ENCODE data around the gene NADK2.
"Not testable (repeated sequence)": the region's sequence is repeated elsewhere in the genome, so short reads cannot be mapped to it uniquely, and the experiment has no call there.

The NADK2 gene

GRCh38 chr5:36200513-36200912 lies 41.2 kb downstream of the NADK2 start:
- no peak for TF ChIP-seq CTCF (conservative IDR thresholded peaks at IDR 0.05)

GRCh38 chr5:36199620-36200019 lies 42.1 kb downstream of the NADK2 start:
- H3K27ac ChIP-seq = no peak overlapping the region
- TF ChIP-seq CTCF (conservative IDR thresholded peaks at IDR 0.05) = no peak

More at GRCh38 chr5:36200513-36200912, 41.2 kb downstream of the NADK2 start:
- H3K27ac ChIP-seq = no peak overlapping the region

- not testable (repeated sequence) for H3K27ac ChIP-seq
Observed at GRCh38 chr5:36198783-36199182, 42.9 kb downstream of the NADK2 start.

GRCh38 chr5:36198281-36198680 lies 43.4 kb downstream of the NADK2 start:
- no peak overlapping the region for H3K27ac ChIP-seq
- no peak for TF ChIP-seq CTCF (conservative IDR thresholded peaks at IDR 0.05)

GRCh38 chr5:36193746-36194145 lies 48.0 kb downstream of the NADK2 start:
- no peak for TF ChIP-seq CTCF (conservative IDR thresholded peaks at IDR 0.05)
- peak overlapping the region; percentile 49 for H3K27ac ChIP-seq

GRCh38 chr5:36184408-36184807 lies 57.3 kb downstream of the NADK2 start:
- not testable (repeated sequence) for H3K27ac ChIP-seq

- H3K27ac ChIP-seq = peak overlapping the region; percentile 79
- no peak for TF ChIP-seq CTCF (conservative IDR thresholded peaks at IDR 0.05)
Observed at GRCh38 chr5:36181774-36182173, 60.0 kb downstream of the NADK2 start.

GRCh38 chr5:36180556-36181350 lies 61.0 kb downstream of the NADK2 start:
- no peak for TF ChIP-seq CTCF (conservative IDR thresholded peaks at IDR 0.05)

More at GRCh38 chr5:36180556-36181350, 61.0 kb downstream of the NADK2 start:
- peak overlapping the region; percentile 79 for H3K27ac ChIP-seq
